Stimulated activated CD8-positive, alpha-beta memory T cell treated with anti-CD3 and anti-CD28 coated beads, Interleukin-15, amount 100 ng/mL, for 24 hours (primary cell): Measurements from ENCODE around the gene ELAVL4.

Experiments used
- DNase-seq: peaks from one replicate; pipeline ENCODE4 v3.0.0-alpha.2; 2020; ENCODE audit warnings: low read depth

ELAVL4 gene

DNA sequence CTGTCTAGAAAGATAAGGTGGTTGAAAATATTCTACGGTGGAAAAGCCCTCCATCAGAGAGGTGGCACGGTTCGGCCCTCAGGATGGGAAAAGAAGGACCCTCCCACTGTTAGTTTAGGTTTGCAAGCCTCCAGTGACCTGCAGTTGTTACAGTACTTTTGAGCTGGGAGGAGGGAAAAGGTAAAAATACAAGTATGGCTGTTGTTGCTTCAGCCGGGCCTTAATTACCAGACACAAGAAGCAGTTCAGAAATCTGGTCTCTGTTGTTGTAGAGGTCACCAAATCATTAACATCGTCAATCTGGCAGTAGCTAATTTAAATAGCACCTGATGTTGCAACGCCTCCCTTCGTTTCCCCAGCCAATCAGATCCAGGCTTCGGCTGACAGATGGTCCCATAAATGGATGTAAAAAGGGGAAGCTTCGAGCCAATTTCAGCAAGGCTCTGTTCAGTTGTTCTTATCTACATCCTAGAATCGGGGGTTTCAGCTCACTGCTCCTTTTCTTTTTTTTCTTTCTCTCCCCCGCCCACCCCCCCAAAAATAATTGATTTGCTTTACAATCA is at the start of gene ELAVL4:
TSS of gene ELAVL4 (plus strand) at position 424 of the 563 bp plus-strand sequence. CDS start 270 bp downstream, outside the sequence.
- DNase-seq: no peak

DNA sequence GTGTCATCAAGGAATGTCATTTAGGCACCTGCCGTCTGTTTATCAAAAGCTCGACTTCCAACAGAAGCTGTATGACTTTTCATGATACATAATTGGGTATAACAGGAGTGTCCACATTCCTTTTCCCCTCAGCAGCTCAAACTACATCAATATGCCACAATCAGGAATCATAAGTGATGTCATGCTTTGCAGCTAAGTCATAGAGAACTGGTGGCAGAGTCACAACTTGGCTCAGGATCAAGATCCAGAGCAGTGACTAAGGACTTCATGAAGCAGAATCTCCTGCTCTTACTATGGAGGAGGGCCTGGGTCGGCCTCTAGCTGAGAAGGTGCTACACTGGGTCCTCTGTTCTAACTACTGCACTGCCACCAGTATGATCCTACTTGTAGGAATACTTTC is 48.4 kb upstream of the ELAVL4 start:
- DNase-seq: no peak

DNA sequence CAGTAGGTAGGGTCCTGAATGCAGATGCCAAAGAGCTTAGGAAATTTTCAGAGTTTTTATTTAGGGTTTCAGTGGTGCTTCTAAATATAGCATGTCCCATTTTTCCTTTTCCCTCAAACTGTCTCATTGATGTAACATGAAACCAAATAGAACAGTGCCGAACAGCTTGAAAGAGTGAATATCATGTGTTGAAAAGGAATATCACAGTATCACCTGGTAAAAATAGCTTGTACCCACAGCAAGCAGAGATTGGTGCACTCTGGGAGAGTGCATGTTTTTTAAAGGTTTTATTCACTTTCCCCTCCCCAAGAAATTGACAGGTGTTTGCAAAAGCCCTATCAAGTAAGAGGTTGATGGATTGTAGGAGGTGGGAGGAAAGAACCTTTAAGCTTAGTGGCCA is 41.9 kb upstream of the ELAVL4 start:
- no peak for DNase-seq

DNA sequence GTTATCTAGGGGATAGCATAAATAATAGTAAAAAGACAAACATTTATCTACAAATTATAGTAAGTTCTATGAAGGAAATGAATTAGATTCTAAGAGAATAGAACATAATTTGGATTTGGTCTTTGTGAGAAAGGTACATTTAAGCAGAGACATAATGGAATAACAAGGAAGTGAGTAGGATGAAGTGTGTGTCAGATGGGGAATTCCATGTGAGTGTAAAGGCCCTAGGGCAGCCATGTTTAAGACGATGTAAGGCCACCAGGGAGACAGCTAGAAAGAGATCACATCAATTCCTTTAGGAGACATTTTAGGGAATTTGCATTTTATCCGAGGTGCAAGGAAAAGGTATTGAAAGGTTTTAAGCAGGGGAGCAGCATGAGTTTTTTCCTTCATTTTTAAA is 33.8 kb upstream of the ELAVL4 start:
- no peak for DNase-seq

DNA sequence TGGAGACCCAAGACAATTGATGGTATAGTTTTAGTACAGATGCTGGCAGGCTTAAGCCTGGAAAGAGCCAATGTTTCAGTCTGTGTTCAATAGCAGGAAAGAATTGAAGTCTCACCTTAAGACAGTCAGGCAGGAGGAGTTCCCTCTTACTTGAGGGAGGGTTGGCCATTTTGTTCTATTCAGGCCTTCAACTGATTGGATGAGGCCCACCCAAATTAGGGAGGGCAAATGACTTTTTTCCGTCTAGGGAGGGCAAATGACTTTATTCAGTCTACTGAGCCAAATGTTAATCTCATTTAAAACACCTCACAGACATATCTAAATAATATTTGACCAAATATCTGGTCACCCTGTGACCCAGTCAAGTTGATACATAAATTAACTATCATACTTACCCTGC is 31.4 kb upstream of the ELAVL4 start:
- no peak for DNase-seq

DNA sequence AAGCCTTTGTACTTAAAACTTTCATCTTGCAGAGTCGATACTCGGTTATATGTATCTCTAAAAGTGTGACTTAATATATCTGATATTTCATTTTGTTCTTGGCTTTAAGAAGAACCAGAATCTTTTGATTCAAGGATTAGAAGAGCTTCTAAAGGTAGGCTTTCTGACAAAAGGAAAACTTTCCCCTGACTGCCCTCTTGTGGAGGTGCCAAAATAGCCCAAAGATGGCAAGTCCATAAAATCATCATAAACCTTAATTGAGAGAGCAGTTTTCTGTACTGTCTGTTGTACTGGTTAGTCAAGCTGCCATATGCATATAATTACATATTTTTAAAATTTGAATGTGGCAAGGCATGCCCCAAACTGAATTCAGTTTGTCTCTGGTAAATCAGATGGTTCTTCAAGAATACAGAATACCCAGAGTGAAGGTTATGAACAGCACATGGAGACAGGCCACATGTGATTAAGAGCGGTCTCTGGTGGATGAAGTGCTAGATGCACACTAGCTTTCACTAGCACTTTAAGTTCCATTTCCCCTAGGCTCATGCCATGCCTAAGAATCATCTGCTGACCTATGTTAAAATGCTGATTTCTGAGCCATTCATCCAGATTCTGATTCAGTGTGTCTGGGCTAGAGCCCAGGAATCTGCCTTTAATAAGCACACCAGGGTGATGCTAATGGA is 27.7 kb upstream of the ELAVL4 start:
- DNase-seq: no peak

DNA sequence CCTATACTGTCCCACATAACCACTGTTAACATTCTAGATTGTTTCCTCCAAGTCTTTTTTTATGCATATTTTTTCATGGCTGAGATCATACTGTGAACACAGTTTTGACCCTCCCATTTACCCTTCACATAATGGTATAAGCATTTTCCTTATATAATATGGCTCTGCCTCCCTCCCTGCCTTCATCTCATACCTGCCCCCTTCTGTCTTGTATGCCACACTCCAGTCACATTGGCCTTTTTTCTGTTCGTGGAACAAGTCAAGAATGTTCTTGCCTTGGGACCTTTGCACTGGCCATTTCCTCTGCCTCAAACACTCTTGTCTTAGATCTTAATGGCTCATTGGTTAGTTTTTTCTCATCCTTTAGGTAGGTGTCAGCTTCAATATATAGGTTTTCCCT is 24.3 kb upstream of the ELAVL4 start:
- no peak for DNase-seq

DNA sequence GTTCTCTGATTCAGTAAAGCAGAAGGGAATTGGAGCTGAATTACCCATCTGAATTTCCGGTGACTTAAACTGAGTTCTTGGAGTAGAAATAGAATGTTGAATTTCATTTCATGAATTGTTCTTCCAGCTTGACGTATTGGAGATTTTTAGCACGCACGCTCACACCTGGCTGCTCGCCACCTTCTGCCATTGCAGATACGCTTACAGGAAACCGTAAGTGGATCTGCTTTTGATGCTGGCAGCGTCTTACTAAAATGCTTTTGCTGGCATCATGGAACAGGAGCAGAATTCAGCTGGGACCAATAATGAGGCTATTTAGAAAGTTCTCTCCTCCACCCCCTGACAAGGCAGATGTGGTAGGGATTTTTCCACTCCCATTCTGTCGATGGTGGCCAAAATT is 17.7 kb upstream of the ELAVL4 start:
- no peak for DNase-seq

DNA sequence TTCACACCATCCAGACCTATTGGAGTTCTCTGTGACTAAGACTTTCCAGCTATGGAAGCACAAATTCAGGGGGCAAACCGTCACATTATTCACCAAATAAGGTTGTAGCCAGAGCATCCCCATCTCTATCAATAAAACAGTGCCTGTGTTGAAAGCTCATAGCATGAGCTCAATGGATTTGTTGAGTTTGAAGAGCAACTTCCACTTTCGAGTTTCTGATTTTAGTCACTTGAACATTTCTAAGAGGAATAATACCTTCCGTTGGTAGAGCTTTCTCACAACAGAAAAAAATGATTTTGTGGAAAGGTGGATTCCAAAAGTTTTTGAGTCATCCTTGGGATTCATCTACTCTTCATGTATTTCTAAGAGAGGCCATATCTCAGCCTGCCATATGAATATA is 13.0 kb upstream of the ELAVL4 start:
- no peak for DNase-seq

DNA sequence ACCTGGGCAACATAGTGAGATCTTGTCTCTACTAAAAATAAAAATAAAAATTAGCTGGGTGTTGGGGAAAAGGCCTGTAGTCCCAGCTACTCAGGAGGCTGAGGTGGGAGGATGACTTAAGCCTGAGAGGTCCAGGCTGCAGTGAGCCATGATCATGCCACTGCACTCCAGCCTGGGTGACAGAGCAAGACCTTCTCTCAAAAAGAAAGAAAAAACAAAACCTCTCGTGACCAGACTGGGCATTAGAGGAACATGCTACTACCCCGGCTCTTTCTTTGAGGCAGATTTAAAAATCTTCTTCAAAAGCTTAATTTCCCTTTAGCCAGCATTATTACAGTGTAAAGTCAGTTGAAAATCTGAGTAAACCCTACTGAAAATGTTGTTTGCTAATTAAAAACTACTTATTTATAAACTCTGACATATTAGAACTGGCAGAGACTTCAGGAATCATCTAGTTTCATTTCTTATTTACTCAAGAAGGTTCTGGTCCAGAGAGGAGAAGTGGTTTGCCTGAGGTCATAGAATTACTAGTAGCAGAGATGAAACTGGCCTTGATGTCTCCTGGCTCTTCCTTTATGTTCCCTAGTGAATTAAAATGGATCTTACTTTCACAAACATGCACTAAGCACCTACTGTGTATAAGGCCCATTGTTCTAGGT is 11.6 kb upstream of the ELAVL4 start:
- no peak for DNase-seq

DNA sequence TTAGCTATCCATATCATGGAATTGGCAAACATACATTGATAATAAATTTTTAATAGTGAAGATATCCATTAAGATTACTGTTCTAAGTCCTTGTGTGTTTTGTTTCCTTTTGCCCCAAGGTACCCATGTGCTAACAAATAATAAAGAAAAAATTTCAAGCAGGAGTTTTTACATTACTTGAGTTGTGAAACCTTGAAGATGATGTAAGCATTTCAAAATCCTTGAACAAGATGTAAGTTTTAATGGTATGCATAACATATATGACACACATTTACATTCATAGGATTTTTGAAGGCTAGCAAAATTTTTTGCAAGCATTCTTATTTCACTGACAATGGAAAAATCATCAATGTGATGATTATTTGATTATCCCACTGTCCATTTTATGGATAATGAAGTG is 10.9 kb upstream of the ELAVL4 start:
- no peak for DNase-seq

DNA sequence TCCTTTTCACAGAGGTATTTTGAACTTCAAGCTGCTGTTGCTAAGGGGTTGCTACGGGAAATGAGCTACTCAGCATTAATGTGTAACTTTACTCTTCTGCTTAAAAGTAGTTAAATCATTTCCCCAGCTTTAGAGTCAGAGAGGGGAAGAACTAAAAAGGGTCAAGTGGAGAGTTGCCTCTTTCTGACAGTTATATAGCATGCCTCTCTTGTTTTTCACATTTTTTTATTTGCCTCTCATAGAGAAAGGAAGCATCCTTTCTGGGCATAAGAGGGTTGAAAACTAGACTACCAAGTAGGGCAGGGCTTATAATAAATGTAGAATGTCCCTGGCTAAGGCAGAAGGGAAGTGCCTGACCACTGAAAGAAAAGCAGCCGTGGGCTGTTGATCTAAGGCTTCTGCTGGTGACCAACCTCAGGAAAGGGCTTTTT is 10.1 kb upstream of the ELAVL4 start:
- DNase-seq: no peak

DNA sequence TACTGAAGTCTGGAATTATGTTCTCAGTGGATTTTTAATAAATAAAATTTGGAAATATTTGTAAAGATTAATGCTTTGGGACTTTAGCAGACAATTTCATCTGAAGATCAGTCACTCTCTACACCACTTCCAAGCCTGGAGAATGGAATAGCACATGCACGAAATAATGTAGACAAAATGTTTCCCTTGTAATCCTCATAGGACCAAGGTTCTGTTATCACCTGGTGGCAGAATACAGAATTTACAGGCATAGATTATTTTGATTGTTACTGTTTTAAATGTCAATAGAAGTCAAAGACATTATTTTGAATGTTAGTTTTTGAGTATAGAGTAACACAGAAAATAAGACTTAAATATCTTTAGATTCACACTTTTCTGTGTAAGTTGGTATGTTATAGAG is 9.1 kb upstream of the ELAVL4 start:
- DNase-seq: no peak

DNA sequence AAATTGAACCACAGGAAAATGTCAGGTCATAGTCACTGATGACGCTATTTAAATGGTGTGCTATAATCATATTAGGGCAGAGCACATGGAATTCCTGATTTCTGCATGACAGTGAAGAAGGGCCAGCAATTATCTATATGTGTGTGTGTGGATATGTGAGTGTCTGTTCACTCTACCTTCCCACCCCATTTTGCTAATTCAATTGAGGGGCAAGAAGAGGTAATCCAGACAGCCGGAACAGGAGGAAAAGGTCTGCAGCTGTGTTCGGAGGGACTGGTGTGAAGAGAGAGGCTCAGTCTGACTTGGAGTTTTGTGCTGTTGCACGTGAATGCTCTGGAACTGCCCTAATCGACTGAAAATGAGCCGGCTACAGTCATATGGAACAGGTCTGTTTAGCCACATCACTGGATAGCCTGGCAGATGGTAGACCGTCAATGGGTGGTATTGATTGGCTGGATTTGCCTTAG is 5.1 kb upstream of the ELAVL4 start:
- no peak for DNase-seq

DNA sequence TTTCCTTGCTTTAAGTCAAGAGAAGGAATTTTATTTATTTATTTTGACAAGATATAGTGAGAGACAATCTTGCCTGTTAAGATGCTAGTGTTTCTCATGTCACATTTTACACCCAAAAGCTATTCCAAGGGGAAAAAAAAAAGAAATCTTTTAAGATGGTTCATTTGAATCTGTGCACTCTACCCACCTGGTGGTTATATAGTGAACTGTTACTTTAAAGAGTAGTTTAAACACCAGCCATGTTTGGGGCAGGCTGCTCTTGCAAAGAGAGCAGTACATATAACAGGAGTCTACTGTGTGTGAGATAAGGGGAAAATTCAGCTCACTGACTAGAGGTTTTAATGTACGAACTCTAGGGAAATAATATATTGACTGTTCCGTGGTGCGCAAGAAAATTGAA is 3.3 kb upstream of the ELAVL4 start:
- DNase-seq: no peak

DNA sequence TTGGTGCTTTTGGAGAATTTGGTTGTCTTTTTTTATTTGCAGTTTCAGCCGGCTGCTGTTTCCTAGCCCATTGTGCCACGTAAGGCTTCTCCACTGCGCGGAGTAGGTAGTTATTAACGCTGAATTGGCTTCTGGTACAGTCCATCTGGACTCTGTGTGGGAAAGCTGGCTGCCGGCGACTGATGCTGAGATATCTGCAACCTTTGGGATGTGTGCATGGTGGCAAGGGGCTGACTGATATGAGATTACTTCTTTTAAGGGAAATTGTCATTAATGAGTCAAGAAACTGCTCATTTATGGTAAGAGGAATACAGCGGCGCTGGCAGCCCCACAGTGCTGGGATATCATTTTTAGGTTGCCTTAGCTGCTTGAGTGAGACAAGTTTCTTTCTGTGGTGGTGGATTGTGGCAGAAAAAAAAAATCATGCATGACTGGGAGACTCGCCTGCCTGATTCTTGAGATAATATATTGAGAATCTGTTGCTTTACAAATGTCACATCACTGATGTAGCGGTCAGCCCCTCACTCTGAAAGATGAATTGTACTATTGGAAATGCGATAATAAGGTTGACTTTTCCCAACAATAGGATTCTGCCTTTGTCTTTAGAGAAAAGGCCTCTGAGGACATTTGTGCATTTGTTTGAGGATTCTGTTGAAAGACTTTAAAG is 2.5 kb upstream of the ELAVL4 start:
- no peak for DNase-seq

DNA sequence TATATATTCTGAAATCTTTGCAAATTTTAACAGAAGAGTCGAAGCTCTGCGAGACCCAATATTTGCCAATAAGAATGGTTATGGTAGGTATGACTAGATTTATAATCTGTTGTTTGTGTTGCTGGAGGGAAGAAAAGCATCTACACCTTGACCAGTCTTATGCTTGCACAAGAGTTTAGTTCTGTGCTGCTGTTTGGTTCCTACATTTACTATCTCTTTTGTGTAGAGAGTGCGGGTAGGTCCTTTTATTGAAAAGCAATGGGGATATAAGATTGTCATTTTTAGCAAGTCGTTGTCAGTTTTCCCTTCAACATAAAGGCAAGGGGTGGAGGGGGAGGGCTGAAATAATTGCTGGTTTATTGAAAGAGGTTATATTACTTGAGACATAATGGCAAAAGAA is 396 bp downstream of the ELAVL4 start:
- DNase-seq: no peak

DNA sequence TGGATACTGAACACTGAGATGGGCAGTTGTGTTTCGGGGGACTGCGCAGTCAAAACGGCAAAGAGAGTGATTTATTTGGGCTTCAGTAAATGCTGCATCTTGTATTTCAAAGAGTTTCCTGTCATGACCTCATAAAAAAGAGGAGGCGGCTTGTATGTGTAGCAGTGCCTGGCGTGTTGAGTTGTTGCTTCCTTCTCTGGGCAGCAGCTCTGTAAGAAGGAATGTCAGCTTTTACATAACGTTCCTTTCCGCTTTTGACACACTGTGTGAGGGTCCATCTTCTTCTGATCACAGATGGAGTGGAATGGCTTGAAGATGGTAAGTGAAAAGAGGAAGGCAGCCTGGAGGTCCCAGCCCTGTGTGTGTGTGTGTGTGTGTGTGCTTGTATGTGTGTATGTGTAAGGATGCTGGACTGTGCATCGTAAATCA is 941 bp downstream of the ELAVL4 start:
- DNase-seq: no peak

DNA sequence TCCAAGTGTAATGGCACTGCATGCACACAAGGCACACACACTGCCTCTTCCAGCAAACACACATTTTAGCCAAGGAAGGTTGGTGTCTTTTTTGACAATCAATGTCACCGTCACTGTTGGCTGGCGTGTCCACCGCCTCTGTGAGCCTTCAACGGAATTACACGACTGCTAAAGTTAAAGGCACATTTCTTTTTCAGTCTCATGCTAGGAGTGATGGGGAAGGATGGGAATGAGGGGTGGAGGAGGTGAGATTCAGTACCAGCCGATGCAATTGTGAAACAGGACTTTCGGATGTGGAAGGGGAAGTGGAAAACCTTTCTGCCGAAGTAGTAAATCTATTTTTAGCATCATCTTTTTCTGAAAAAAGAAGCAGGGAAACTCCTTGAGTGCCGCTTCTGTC is 1.4 kb downstream of the ELAVL4 start:
- DNase-seq: no peak

DNA sequence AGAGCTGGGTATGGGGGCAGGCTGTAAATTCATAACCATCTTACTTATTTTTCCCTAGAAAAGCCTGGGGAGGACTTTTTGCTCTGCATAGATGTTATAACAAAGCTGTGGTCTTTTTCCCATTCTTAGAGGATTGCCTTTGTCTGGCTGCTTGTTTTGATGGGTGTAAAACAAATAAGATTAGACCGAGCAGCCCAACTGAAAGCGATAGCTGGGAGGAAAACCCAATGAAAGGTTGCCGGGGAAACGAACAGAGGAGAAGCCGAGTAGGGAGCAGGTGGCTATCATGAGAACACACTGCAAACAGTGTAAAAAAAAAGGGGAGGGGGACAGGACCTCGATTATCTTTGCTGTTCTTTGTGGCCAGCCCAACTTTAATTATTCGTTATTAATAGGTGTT is 1.9 kb downstream of the ELAVL4 start:
- no peak for DNase-seq

DNA sequence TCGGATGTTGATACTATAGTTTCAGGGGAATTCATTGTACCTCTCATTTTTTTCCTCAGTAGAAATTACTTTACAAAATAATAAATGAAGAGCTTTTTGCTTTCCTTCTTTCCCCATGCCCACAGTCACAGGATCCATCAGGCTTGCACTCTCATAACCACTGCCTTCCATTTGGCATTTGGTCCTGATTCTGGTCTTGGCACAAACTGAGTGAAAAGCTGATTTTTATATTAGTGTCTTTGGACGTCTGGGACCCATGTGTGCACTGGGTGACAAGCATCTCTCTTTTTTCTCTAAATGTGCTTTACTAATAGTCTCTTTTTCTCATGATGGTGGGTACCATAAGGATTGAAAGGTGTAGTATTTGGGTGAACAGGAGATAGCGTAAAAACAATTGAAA is 2.8 kb downstream of the ELAVL4 start:
- DNase-seq: no peak

DNA sequence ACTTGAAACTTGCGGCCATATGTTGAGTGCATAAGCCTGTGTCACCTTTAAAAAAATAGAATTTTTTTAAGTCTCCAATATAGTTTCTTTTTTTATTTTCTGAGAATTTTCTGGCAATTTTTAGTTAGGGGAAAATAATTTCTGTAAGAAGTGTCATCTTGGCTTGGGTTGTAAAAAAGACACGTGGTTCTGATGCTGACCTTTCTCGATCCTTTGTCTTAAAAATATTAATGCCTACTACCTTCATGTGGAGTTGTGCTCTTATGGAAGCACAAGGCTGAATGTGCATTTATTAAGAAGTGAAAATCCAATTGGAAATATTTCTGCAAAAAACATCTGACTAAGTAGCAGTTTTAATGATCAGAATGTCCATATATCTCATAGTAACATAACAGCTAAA is 3.5 kb downstream of the ELAVL4 start:
- DNase-seq: no peak

DNA sequence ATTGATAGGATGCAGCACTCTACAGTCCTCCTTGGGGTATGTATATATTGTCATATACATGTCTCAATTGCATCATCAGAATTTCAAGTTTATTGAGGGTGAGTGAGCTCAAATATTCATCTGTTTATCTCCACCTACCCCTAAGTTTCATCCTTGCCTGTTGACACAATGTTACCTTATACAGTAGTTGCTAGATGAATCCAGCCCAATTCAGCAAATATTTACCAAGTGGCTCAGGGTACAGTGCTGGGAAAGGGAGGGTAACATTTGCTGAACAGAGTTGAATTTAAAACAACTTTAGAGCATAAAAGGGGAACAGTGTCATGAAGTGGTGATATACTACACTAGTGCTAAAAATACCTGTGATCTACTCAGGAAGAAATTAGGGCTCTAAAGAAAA is 14.4 kb downstream of the ELAVL4 start:
- DNase-seq: no peak
